ENCODE measurements around the gene MOGAT1.
"Not testable (repeated sequence)": the region's sequence is repeated elsewhere in the genome, so short reads cannot be mapped to it uniquely, and the experiment has no call there.

MOGAT1 gene

GRCh38 chr2:222670191-222671038 lies 1.0 kb upstream of the MOGAT1 start:
- no peak for DNase-seq

- no peak for DNase-seq
Measured at GRCh38 chr2:222672068-222672401, 577 bp downstream of the MOGAT1 start.

- no peak for DNase-seq
Measured at GRCh38 chr2:222673273-222673672, 1.8 kb downstream of the MOGAT1 start.

GRCh38 chr2:222673883-222674282 lies 2.4 kb downstream of the MOGAT1 start:
- no peak for DNase-seq

GRCh38 chr2:222677981-222678380 lies 6.5 kb downstream of the MOGAT1 start:
- no peak for DNase-seq

GRCh38 chr2:222683805-222684204 lies 12.3 kb downstream of the MOGAT1 start:
- DNase-seq: no peak

GRCh38 chr2:222686086-222686750 lies 14.8 kb downstream of the MOGAT1 start:
- DNase-seq: no peak

GRCh38 chr2:222688917-222689316 lies 17.5 kb downstream of the MOGAT1 start:
- no peak for DNase-seq

GRCh38 chr2:222689322-222689721 lies 17.9 kb downstream of the MOGAT1 start:
- no peak for DNase-seq

- peak; percentile 68 to 73 for DNase-seq
Measured at GRCh38 chr2:222690564-222691200, 19.2 kb downstream of the MOGAT1 start.

- not testable (repeated sequence) for DNase-seq
Measured at GRCh38 chr2:222693413-222693812, 22.0 kb downstream of the MOGAT1 start.

GRCh38 chr2:222693837-222694236 lies 22.4 kb downstream of the MOGAT1 start:
- DNase-seq: no peak

GRCh38 chr2:222698276-222698675 lies 26.8 kb downstream of the MOGAT1 start:
- DNase-seq: no peak

- DNase-seq: no peak
Measured at GRCh38 chr2:222701233-222701632, 29.8 kb downstream of the MOGAT1 start.

- DNase-seq: no peak
Measured at GRCh38 chr2:222701721-222702131, 30.3 kb downstream of the MOGAT1 start.

- DNase-seq: no peak
Measured at GRCh38 chr2:222703091-222703490, 31.6 kb downstream of the MOGAT1 start.

- DNase-seq: no peak
Measured at GRCh38 chr2:222703886-222704285, 32.4 kb downstream of the MOGAT1 start.

GRCh38 chr2:222706616-222707015 lies 35.2 kb downstream of the MOGAT1 start:
- DNase-seq: no peak

GRCh38 chr2:222707102-222707688 lies 35.7 kb downstream of the MOGAT1 start:
- DNase-seq: no peak

GRCh38 chr2:222707689-222708273 lies 36.3 kb downstream of the MOGAT1 start:
- DNase-seq: peak in 1 of 2 donors; percentile 27

GRCh38 chr2:222708274-222708710 lies 36.8 kb downstream of the MOGAT1 start:
- peak; percentile 64 to 68 for DNase-seq

- DNase-seq: peak; percentile 4 to 57
Measured at GRCh38 chr2:222709191-222709891, 37.9 kb downstream of the MOGAT1 start.
